CD4-positive, alpha-beta T cell treated with Interleukin-2 at 100 ng/mL for 4 hours (primary cell): ENCODE measurements around the gene TMEM108.

Source experiments
- DNase-seq: peaks from one replicate; pipeline ENCODE4 v3.0.0-alpha.2; 2020; ENCODE audit warnings: low spot score

Gene TMEM108

DNA sequence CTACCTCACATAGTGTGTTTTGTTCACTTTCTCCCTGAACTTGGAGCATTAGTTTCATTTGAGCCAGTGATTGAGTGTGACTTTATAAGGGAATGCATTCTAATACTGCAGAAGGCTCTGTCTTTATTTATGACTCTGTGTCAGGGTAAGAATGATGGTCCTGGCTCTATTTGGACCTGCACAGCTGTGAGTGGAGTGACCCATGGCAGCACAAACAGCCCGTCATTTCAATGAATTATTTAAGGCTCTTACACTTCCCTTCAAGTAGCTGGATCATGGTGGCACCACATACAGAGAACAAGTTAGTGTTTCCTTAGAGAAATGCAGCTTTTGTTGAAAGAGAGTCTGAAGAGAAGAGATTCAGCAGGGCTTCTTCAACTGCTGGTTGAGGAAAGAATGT is 16.4 kb downstream of the TMEM108 start:
- DNase-seq: no peak

DNA sequence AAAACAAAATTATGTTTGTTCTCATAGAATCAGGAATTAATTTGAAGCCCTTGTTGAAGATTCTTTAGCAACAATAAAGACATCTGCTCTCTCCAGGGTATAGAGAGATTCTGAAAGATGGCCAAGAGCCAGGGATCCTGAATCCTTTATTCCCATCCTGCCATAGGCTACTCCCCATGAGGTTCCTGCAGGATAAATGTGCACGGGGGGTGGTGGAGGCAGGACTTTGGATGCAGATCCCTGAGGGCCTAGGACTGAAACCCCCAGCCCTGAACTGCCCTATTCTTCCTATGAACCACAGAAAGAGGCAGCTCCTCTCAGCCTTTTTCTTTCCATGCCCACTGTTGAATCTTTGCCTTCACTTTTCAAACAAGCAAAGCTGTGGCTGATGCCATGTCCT is 17.1 kb downstream of the TMEM108 start:
- no peak for DNase-seq

DNA sequence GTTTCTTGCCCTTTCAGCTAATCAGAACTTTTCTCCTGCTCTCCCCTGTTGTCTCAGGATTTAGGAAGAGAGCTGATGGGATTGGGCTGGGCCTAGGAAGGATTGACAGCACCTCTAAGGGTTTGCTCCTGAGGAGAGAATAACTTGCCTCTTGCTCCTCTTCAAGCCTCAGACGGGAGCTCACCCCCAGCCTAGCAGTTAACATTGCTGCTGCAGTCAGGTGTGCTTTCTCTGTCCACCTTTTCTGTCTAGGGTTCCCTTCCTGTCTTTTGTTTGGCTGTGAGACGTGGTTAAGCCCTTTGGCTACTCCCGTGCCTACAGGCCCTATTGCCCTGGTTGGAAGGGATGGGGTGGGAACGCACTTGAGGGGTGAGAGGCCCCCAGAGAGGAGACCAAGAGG is 20.1 kb downstream of the TMEM108 start:
- no peak for DNase-seq

DNA sequence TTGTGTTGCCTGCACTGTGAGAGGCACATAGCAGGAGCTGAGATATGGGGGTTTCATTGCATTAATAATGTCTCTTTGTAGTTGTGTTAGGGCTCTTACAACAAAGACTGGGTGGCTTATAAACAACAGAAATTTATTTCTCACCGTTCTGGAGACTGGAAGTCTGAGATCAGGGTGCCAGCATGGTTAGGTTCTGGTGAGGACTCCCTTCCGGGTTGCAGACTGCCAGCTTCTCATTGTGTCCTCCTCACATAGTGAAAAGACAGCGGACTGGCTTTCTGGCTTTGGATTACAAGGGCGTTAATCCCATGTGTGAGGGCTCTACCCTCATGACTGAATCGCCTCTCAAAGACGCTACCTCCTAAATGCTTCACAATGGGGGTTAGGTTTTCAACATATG is 20.6 kb downstream of the TMEM108 start:
- DNase-seq: no peak

DNA sequence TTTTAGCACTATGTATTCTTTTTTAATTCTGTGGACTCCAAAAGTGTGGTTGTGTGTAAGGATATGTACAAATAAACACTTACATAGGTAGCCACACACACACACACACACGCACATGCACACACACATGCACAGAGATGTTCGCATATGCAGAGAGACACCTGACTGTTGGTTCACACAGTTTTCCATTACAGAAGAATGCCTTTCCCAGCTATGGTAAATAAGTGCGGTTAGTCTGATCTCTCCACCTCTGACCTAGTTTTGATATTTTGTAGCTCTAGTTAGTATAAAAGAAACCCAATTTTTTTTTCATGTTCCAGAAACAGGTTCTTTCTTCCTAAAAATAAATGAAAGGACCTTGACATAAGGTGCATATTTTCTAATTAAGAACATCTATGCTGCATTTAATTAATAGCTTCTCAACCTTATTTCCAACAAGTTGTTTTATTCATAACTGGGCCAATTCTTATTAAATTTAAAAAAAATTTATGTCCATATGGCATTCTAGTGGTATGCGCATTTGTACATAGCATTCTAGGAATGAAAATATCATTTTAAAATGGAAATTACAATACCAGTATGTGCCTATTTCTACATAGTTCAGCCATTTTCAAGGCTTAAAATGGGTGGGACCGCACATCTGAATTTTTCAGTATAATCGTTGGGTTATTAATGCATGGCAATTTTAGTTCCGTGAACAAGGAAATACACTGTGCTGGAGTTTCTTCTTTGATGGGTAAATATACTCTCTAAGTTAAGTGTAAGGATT is 27.2 kb downstream of the TMEM108 start:
- DNase-seq: no peak

DNA sequence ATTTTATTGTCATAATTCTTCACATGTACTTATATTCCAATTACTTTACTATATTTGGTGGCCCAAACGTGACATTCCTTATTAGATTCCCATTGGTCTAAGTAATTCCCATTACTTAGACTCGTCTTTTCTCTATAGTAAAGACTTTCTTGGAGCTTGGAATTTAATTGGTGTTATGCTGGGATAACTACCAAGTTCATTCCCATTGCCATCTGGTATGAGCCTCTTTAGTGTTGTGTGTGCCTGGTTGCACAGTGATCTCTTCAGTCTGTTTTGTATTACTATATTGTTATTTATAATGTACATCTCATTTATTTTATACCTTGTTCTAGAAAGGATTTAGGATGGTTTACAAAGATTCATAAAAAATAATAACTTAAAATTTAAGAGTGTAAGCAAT is 27.8 kb downstream of the TMEM108 start:
- DNase-seq: no peak

DNA sequence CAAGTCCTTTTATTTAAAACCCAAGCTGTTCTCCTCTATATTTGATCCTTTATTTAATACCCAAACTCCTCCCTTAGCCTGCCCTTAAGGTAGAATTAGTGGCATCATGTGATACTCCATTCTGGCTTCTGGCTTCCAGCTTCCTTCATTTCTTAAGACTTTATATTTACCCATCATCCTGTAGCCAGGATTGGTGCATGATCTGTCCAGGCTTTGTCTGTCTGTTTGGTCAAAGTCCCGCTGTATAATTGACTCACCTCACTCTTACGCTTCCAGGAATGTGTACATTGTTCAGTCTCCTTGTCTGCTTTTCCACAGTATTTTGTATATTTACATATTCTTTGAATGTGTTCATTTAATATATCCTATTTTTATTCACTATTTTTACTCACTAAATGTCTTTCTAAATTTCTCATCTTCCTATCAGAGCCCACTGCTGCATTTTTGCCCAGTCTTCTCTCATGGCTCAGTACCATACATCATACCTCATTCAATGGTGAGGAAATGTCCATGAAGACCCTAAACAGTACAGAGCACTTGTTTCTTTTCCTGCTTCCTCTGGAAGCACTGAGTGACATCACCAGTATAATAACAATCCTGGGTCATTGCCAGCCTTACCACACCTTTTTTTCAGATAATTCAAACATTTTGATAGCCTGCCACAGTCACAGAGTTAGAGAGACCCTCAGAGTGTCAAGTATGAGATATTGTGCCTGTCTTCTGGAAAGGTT is 31.5 kb downstream of the TMEM108 start:
- DNase-seq: no peak

DNA sequence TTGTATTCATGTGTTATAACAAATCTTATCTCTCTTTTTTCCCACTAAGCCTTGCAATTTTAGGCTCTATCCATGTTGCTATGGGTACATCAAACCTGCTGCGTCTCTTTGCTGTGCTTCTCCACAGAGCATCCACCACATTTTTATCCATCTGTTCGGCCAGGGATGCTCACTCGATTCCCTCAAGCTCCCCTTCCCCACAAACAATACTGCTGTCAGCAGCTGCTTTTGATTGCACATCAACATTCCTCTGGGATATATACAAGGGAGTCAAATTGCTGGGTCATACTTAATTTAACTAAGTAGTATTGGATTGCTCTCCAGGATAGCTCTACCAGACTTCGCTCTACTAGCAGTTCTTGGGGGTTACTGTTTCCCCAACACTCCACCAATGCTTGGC is 36.8 kb downstream of the TMEM108 start:
- no peak for DNase-seq

DNA sequence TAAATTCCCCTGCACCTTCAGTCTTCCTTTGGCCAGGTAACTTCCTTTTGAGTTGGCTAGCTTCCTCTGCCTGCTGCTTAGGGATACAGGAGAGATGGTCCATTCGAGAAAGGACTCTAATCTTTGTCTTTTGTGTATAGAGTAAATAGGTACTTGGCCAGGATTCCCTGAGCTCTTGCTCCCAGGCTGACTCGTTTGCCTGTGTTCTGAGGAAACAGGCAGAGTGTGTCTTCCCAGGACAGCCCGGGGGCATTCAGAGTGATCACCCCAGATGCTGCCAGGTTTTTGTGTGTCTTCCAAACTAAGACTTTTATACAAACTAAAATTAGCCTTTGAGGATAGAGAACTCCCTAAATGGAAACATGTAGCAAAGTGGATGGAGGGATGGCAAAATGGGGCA is 39.5 kb downstream of the TMEM108 start:
- DNase-seq: no peak

DNA sequence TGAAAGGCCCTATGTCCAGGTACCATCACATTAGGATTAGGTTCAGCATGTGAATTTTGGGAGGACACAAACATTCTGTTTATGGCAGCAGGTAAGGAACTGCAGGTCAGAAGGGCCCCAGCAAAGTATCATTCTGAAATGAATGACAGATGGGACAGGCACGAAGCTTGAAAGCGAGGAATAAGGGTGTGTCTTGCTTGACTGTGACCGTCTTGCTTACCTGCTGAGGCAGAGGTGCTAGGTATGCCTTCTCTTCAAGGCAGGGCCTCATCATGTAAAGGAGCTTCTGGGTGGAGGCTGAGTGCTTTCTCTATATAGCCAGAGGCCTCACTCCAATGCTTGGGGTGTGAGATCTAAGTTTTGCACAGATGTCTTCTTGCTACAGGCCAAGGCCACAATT is 41.4 kb downstream of the TMEM108 start:
- DNase-seq: no peak

DNA sequence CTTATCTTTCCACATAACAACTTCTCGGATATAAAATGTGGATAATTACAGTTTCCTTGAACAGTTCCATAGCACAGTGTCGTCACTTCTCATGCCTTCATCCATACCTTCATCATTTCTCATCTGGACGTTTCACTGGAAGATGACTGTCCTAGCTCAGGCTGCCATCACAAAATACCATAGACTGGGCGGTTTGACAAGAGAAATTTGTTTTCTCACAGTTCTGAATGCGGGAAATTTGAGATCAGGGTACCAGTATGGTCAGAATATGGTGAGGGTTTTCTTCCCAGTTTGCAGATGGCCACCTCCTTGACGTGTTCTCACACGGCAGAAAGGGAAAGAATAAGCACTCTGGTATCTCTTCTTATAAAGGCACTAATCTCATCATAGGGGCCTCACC is 42.8 kb downstream of the TMEM108 start:
- DNase-seq: no peak

DNA sequence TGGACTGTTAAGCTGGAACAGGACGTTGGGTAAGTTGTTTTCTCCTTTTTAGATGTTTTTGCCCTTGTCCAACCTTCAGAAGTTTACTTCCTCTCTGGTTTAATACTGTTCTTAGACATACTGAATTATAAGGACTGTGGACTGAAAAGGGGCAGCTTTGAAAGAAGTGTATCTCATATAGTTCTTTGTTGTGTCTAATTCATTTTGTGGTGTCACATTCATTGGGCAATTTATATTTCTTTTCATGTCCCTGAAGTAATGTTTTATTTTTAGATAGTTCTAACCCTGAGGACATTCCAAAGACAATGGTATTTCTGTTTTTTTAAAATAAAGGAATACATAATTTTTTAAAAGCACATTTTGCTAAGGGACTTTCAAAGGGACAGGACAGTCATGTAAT is 45.2 kb downstream of the TMEM108 start:
- no peak for DNase-seq

DNA sequence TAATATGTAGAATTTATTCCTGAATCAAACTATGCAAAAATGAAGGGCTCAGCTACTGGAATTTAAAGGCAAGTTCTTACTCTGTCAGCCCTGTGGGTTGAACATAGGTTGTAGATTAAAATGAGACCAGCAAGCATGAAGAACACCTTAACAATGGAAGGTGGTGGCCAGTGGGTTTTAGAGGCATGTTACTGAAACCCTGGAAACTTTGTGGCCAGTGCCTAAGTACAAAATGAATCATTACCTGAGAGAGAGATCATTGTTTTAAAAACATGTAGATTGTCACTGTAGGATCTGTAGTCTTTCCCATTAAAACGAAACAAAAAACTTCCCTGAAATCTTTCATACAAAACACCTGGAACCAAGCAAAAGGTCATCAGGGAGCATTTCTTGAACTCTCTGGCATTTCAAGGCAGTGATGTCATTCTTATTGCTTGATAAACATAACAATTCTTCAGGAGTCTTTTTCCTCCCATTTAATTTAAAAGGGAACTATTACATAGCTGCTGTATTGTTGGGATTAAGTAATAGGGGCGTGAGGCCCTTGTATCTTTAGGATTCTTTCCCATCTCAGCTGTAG is 51.8 kb downstream of the TMEM108 start:
- no peak for DNase-seq

DNA sequence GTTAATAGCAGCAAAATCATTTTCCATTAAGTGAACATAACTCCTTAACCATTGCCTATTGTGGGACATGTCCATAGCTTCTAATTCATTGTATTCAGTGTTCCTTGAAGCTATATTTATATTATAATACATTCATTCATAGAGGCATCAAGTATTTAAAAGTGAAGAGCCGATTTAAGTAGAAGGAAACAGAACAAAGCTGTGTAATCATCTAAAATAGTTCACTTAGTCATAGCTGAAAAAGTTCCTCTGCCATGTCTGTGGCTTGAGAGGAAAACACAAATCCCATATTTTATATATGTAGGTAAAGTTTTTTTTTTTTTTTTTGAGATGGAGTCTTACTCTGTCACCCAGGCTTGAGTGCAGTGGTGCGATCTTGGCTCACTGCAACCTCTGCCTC is 54.5 kb downstream of the TMEM108 start:
- no peak for DNase-seq

DNA sequence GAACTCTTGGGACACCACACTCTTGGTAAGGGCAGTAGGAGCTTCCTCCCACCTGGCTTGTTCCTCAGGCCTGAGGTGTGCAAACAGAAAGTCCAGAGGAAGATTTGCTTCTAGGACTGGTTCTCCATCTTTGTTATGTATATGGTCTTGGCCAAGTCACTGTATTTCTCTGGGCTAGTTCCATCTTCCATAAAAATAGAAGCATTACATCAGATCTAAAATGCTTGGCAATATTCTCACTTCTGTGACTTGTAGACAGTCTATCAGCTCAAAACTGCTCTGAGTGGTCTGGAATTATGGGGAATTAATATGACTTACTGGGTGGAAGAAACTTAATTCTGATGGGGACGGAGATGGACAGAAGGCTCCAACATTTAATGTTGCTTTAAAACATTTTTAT is 55.2 kb downstream of the TMEM108 start:
- DNase-seq: no peak

DNA sequence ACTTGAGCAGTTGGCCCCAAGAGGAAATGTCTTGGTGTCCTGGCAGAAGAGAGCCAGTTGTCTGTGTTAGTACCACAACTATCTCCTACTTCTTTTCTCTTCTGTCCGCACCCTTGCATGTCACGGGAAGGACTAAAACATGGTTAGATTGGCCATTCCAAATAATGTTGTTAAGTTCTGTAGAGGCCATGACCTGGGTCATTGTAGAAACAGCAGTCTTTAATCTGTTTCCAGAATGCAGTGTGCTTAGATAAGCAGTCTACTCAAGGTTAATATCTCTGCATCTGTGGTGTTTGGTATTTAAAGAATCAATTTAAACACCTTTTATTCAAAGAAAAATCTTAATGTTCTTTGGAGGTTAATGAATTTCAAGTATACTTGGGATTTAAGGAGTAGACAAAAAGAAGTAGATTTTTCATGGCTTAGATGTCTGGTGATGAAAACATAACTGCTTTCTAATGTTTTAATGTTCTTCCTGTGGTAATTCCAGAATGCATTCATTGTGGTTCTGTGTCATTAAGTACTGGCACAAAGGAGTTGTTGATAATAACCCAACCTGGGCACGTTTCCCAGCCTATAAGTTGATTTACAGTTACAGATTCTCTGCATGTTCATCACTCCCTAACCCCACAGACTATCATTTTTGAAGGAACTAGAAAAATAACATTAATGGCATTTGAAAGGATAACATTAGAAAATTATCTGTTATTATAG is 58.9 kb downstream of the TMEM108 start:
- DNase-seq: no peak

DNA sequence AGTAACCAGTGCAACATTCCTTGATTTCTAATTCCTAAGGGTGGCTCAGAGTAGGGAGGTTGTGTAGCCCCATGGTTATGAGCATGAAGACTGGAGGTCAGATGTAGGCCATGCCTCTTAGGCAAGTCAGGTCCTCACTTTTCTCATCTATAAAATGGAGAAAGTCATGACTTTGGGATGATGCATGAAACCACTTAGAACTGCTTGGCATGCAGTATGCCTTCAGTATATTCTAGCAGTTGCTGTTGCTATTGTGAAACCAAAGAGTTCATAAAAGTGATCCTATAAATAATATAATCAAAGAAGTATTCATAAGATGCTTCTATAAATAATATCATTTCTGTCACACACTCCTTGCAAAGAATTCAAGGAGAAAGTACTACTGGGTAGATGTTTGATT is 65.5 kb downstream of the TMEM108 start:
- DNase-seq: no peak

DNA sequence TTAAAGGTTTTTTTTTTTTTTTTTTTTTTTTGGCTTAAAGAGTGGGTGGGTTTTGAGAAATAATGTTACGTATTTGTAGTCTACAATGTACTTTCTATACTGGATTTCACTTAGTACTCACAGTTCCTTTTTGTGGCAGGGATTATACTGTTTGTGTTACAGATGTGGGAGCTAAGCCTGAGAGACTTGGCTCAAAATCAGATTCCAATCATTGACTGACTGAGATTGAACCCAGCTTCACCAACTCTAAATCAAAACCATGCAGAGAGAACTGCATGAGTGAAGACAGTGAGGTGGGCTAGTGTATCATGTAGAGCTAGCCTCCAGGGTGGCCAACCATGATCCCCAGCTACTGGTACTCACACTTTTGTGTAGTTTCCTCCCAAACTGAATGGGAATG is 68.0 kb downstream of the TMEM108 start:
- DNase-seq: no peak

DNA sequence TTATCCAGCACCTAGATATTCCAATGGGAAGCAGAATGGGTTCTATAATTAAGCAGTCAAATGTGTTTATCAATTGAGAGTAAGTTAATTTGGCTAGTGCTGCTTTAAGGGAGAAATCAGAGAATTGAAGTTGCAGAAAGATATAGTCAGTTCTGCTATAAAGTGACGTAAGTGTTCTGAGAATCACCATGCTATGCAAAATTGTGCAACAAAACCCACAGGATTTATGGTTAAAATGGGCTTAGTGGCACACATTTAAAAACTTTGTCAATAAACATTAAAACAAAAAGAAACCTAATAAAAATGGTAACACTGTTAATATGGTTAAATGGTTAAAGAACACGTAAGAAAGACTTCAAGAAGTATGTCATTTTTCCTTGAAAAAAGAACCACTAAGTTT is 74.5 kb downstream of the TMEM108 start:
- no peak for DNase-seq

DNA sequence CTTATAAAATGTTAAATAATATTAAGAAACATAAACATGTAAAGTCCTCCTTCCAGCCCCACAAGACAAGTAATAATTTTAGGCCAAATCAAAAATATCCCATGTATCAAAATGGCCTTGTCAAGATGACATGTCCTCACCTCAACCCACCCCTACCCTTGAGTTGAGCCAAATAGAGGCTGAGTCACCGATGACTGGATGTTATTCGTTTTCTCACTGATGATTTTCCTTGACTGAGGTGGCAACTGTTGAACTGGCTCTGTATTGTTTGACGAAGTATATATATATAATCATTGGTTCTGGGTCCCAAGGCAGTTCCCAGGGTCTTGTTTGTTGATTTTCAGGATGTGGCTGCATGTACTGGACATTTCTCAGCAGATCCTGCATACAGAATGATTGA is 75.3 kb downstream of the TMEM108 start:
- no peak for DNase-seq

DNA sequence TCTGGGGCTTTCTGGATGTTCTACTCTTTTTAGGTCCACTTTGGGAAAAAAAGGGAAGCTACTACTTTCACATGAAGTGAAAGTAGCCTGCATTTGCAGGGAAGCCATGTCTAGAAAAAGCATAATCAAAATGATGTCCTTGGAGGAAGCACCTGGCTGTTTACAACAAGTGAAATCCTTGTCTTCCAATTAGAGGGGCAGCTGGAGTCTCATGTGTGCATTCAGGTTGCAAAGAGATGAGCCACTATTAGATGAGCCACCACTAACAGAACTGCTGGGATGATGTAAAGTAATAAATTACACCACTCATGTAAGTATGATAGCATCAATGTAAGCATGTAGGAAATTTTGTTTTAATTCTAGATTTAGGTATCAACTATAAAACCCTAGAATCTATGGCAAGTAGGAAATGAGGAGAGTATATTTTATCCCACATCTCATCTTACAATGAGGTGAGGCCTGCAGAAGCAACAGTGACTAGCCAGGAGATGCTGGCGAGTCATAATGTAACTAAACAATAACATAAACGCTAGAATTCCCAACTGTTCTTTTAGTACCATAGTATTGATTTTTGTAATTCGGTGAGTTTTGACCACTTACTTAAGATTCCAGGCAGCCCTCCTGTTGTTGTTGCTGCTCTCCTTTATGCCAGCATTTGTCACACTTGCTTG is 75.9 kb downstream of the TMEM108 start:
- DNase-seq: no peak

DNA sequence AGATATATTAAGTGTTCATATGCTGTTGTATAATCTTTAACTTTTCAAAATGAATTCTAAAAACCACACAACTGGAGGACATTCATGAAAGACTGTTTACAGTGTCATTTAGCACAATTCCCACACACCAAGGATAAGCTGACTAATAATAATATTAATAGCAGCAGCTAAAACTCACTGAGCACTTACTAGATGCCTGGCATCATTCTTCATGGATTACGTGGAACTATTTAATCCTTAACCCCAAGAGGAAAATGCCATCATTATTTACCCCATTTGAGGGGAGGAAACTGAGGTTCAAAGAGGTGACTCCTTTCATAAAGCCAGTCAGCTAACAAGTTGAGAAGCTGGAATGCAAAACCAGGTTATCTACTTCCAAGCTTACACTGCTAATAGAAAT is 77.0 kb downstream of the TMEM108 start:
- no peak for DNase-seq
